HL-60 (cell line): Measurements from ENCODE around the gene CCDC87.

Experiments used
- DNase-seq, 2 experiments: peaks; one replicate each; pipeline ENCODE4 v3.0.0-alpha.2; 2010 to 2020; ENCODE audit warnings: low read depth in 1 of 2, low spot score in 1 of 2
- H3K27ac ChIP-seq: fragments of 250-450 bp; sonication (Bioruptor Pico); replicated peaks from 2 replicates; pipeline ENCODE4 v1.5.1; 2020; ENCODE audit warnings: mild to moderate bottlenecking, moderate library complexity
- H3K27me3 ChIP-seq: fragments of 250-450 bp; sonication (Bioruptor Pico); 2 replicates; pipeline ENCODE4 v1.5.1; 2021; ENCODE audit warnings: mild to moderate bottlenecking, moderate library complexity; ENCODE audit not compliant: insufficient read depth, poor library complexity, severe bottlenecking
- H3K4me3 ChIP-seq: replicated peaks from 2 replicates; pipeline ENCODE4 v1.5.1; 2011; ENCODE audit warnings: mild to moderate bottlenecking, control low read depth, low read length; ENCODE audit not compliant: insufficient read depth
- CTCF ChIP-seq: IDR thresholded peaks from one replicate; pipeline ENCODE4 v1.5.1; 2011; ENCODE audit warnings: low read length, control low read depth, inconsistent platforms; ENCODE audit not compliant: insufficient read depth
- GABPA ChIP-seq: IDR thresholded peaks from 2 replicates; pipeline ENCODE4 v1.6.1; 2012; ENCODE audit warnings: low read depth
- POLR2AphosphoS5 ChIP-seq: IDR thresholded peaks from 2 replicates; pipeline ENCODE4 v1.6.1; 2012; ENCODE audit warnings: low read depth
- REST ChIP-seq: IDR thresholded peaks from 2 replicates; pipeline ENCODE4 v1.6.1; 2012; ENCODE audit warnings: low read depth; ENCODE audit not compliant: insufficient replicate concordance
- SPI1 ChIP-seq: IDR thresholded peaks from 2 replicates; pipeline ENCODE4 v1.6.1; 2012; ENCODE audit warnings: low read depth, mild to moderate bottlenecking, borderline replicate concordance

The CCDC87 gene

GRCh38 chr11:66559142-66559865 is 33.6 kb downstream of the CCDC87 start:
- no peak for DNase-seq

GRCh38 chr11:66557733-66558326 is 35.0 kb downstream of the CCDC87 start:
- no peaks in the 10 kb centered on the region for H3K27me3 ChIP-seq
- DNase-seq = no peak
- TF ChIP-seq GABPA = no peak
- no peak for TF ChIP-seq SPI1
- no peak for TF ChIP-seq REST
- no peak for TF ChIP-seq POLR2AphosphoS5
- TF ChIP-seq CTCF = no peak
- no peak overlapping the region for H3K4me3 ChIP-seq
- H3K27ac ChIP-seq = no peak overlapping the region

More at GRCh38 chr11:66559142-66559865, 33.6 kb downstream of the CCDC87 start:
- Histone ChIP-seq H3K4me3 (no peak overlapping the region), H3K27ac (no peak overlapping the region), H3K27me3 (no peaks in the 10 kb centered on the region)
- no peak for TF ChIP-seq REST
- TF ChIP-seq SPI1 = no peak
- TF ChIP-seq GABPA = no peak

- H3K4me3 ChIP-seq = no peak overlapping the region
- no peaks in the 10 kb centered on the region for H3K27me3 ChIP-seq
- no peak for DNase-seq
- H3K27ac ChIP-seq = no peak overlapping the region
- no peak for TF ChIP-seq REST
- no peak for TF ChIP-seq CTCF
- no peak for TF ChIP-seq SPI1
- TF ChIP-seq GABPA = no peak
These were observed 36.8 kb downstream of the CCDC87 start for GRCh38 chr11:66556086-66556485.
